DMS53 treated with DMSO at 0.1 percent for 48 hours (cell line): Measurements from ENCODE around the gene SERPINA9.

ENCODE experiments used
- DNase-seq: peaks from one replicate; lab custom pipeline; 2025; ENCODE audit not compliant: unreplicated experiment; lab: John Stamatoyannopoulos, UW

The SERPINA9 gene

DNA sequence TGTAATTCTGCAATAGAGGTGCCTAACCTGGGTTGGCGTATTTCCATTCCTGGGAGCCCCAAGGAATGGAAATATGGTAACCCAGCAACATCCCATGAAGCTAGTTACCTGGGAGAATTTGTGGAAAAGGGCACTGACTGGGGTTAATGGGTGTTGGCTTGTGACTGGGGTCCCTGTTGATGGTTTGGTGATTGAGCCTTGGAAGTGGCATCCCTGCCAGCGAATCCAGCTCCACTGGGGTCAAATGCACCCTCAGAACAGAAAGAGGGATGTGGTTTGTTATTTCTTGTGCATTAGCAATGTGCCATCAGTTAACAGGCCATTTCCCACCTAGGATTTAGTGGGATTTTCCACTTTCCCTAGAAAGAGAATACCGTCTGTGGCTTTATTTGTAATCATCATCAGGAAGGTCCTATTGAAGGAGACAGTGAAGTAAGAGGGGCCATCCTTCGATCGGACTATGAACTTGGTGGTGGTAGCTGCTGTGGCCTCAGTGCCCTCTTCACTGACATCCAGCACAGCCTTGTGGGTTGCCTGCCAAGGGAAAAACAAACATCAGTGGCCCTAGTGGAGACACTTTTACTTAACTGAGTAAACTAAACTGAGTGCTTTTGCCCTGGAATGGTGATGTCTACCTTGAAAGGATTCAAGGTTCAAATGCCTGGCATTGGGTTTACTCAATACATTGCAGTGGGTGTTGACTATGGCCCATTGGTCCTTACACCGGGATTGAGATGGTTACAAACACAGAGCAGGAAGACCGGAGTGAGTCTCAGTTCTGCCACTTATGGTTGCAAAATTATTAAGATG, 13.0 kb downstream of the SERPINA9 start:
- DNase-seq: no peak

- no peak for DNase-seq
Observed at GRCh38 chr14:94462219-94462551, 13.8 kb downstream of the SERPINA9 start.

GRCh38 chr14:94461526-94462218, 14.3 kb downstream of the SERPINA9 start:
- DNase-seq: no peak

GRCh38 chr14:94460631-94461416, 15.2 kb downstream of the SERPINA9 start:
- DNase-seq: no peak

GRCh38 chr14:94458558-94459205, 17.3 kb downstream of the SERPINA9 start:
- no peak for DNase-seq

DNA sequence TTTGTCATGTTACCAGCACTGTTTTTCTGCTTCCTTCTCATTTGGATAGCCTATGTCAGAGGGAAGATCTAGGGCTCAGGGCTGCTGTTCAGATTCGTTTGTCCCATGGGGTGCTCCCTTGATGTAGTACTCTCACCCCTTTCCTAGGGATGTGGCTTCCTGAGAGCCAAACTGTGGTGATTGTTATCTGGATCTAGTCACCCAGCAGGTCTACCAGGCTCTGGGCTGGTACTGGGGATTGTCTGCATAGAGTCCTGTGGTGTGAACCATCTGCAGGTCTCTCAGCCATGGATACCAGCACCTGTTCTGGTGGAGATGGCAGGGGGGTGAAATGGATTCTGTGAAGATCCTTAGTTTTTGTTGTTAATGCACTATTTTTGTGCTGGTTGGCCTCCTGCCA, 17.9 kb downstream of the SERPINA9 start:
- DNase-seq: no peak

- DNase-seq: no peak
Observed at GRCh38 chr14:94455928-94456327, 20.1 kb downstream of the SERPINA9 start.

GRCh38 chr14:94451826-94452225, 24.2 kb downstream of the SERPINA9 start:
- DNase-seq: no peak

DNA sequence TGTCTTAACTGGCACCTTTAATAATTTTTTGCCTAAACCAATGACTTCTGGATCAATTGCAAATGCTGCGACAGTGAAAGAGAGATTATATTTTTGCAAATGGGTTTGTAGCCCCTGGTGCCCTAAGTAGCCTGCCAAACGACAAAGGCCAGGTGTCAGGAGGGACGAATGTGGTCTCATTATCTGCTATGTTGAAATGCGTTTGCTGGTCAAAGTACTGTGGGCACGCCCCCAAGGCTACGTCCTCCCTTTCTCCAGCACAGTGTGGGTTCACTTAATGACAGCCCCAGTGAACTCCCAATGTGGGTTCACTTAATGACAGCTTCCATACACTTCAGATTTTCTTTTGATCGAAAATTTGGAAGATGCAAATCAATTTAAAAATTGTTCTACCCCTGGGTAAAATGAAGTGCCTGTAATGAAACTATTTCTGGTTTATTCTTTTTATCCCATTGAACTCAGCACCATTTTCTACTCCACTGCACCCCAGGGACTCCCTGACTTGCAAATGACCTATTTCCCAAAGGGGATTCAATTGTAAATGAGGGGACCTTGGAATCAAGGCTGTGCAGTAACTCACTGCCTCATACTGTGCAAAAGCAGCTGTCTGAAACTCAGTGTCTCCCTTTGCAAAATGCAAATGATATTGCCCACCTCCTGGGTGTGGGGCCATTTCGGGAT, 24.8 kb downstream of the SERPINA9 start:
- no peak for DNase-seq

GRCh38 chr14:94450722-94451090, 25.3 kb downstream of the SERPINA9 start:
- no peak for DNase-seq

GRCh38 chr14:94449930-94450329, 26.1 kb downstream of the SERPINA9 start:
- no peak for DNase-seq

DNA sequence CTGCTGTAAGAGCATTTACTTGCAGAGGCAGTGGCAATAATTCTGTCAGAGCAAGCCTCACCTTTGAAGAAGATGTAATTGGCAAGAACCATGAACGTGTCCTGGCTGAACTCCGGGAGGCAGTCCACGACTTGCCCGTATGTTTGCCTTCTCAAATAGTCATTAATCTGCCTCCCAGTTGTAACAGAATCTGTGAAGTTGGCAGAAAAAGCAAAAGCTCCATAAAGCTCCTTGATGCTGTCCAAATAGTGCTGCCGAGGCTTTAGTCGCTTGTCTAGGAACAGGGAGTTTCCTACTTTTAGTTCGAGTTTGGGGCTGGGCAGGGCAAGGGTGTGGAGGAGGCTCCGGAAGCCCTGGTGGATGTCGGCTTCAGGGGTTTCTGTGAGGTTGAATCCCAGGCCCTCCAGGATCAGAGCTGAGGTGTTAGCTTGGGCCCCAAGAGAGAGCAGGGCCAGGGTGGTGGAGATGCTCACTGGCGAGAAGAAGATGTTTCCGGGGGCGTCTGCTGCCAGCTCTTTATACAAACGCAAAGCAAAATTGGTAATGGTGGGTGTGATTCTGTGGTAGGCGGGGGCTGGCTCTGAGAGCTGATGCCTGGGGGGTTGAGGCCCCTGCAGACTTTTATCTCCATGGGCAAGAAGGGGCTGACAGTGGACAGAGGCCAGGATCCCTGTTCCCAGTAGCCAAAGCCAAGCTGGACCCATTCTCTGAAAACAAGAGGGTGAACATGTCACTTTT, 27.8 kb downstream of the SERPINA9 start:
- DNase-seq: no peak

DNA sequence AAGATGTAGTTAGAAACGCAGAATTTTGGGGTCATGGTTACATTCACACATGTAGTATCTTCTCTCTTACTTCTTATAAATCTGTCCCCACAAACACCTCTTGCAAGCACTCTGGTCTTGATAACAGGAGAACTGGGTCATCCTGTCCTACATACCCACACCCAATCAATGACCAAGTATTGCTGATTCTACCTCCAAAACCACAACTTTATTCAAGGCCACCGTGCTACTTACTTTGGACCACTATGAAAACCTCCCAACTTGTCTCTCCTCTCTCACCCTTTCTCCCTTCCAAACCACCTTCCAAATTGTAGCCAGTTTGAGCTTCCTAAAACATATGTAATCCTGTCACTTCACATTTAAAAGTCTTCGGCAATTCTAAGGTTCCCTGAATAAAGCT, 28.8 kb downstream of the SERPINA9 start:
- no peak for DNase-seq

DNA sequence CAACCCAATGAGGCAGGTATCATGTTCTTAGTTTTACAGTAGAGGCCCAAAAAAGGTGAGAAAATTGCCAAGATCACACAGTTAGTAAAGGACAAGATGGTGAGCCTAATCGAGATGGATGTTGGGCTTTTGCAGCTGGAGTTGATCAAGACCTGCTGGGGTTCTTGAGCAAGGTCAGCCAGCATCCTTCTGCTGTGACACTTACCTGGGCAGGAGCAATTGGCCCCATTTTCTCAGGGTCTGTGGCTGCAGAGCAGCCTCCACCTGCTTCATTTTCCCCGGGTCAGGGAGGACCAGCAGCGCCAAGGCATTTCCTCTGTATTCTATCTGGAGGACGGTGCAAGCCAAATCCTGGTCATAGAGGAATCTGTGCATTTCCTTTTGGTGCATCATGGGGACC, 29.9 kb downstream of the SERPINA9 start:
- DNase-seq: no peak

- no peak for DNase-seq
Observed at GRCh38 chr14:94445003-94445402, 31.0 kb downstream of the SERPINA9 start.

GRCh38 chr14:94441531-94442205, 34.3 kb downstream of the SERPINA9 start:
- no peak for DNase-seq

DNA sequence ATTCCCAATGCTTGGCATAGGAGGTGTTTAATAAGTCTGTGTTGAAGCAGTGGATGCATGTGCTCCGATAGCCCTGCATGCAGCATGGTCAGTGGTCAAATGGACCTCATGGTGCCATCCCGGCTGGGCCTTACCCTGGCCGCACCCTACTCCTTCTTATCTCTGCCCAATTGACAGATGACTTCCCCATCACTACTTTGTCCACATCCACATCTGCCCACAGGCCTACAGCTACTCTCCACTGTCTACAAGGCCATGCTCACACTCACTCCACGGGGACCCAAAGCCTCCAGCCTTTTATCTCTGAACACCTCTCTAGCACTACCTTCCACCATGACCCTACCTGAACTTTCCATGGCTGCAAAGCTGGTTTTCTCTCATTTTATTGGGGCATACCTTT, 34.9 kb downstream of the SERPINA9 start:
- no peak for DNase-seq

- no peak for DNase-seq
Observed at GRCh38 chr14:94439453-94440057, 36.4 kb downstream of the SERPINA9 start.

- DNase-seq: no peak
Observed at GRCh38 chr14:94428610-94429009, 47.4 kb downstream of the SERPINA9 start.
